Neural progenitor cell (in vitro differentiated cells): ENCODE data around the gene PUS7L. TPM values are rescaled to one million over a fixed set of nuclear protein-coding genes. Genes with fewer than 3 reads are reported as not detected.
"Not testable (repeated sequence)": the region's sequence is repeated elsewhere in the genome, so short reads cannot be mapped to it uniquely, and the experiment has no call there.

Experiments
- DNase-seq: peaks from one replicate; pipeline ENCODE4 v3.0.0-alpha.2; 2016; ENCODE audit warnings: low spot score
- H2AFZ ChIP-seq: fragments of 200-600 bp; sonication (generic); replicated peaks from 2 replicates; pipeline ENCODE4 v1.6.1; 2016; ENCODE audit warnings: antibody characterized with exemption
- H3F3A ChIP-seq: fragments of 200-600 bp; sonication (generic); 2 replicates; pipeline ENCODE4 v1.6.1; 2016; ENCODE audit warnings: antibody characterized with exemption, low read depth
- H3K27ac ChIP-seq: fragments of 200-600 bp; sonication (generic); 2 replicates; pipeline ENCODE4 v1.5.1; 2016; ENCODE audit warnings: mild to moderate bottlenecking
- H3K27me3 ChIP-seq: fragments of 200-600 bp; sonication (generic); 2 replicates; pipeline ENCODE4 v1.6.1; 2016; ENCODE audit warnings: mild to moderate bottlenecking, moderate library complexity
- H3K36me3 ChIP-seq: fragments of 200-600 bp; sonication (generic); 2 replicates; pipeline ENCODE4 v1.5.1; 2016
- H3K4me1 ChIP-seq: fragments of 200-600 bp; sonication (generic); 2 replicates; pipeline ENCODE4 v1.6.1; 2016; ENCODE audit warnings: mixed run types
- H3K4me2 ChIP-seq: fragments of 200-600 bp; sonication (generic); 2 replicates; pipeline ENCODE4 v1.6.1; 2016
- H3K4me3 ChIP-seq: fragments of 200-600 bp; sonication (generic); 2 replicates; pipeline ENCODE4 v1.5.1; 2016
- H3K79me2 ChIP-seq: fragments of 200-600 bp; sonication (generic); 2 replicates; pipeline ENCODE4 v1.6.1; 2016; ENCODE audit warnings: low read depth
- H3K9ac ChIP-seq: fragments of 200-600 bp; sonication (generic); 2 replicates; pipeline ENCODE4 v1.6.1; 2016
- H3K9me3 ChIP-seq: fragments of 200-600 bp; sonication (generic); 2 replicates; pipeline ENCODE4 v1.5.1; 2016; ENCODE audit warnings: low read depth
- H4K20me1 ChIP-seq: fragments of 200-600 bp; sonication (generic); 2 replicates; pipeline ENCODE4 v1.6.1; 2016; ENCODE audit warnings: low read depth
- H3K27ac Mint-ChIP-seq: 3 replicates; pipeline ENCODE4 v1.8.0; 2021; ENCODE audit warnings: mixed read lengths
- H3K27me3 Mint-ChIP-seq: 2 replicates; pipeline ENCODE4 v1.8.0; 2022; ENCODE audit warnings: low read depth, mild to moderate bottlenecking, inconsistent platforms, moderate library complexity, mixed read lengths; ENCODE audit not compliant: insufficient read depth
- H3K36me3 Mint-ChIP-seq: 3 replicates; pipeline ENCODE4 v1.8.0; 2021; ENCODE audit warnings: mixed read lengths
- H3K4me1 Mint-ChIP-seq: 3 replicates; pipeline ENCODE4 v1.8.0; 2021; ENCODE audit warnings: mixed read lengths
- H3K4me3 Mint-ChIP-seq: 3 replicates; pipeline ENCODE4 v1.8.0; 2021; ENCODE audit warnings: mild to moderate bottlenecking, moderate library complexity, mixed read lengths
- H3K9me3 Mint-ChIP-seq: 3 replicates; pipeline ENCODE4 v1.8.0; 2020; ENCODE audit warnings: mixed read lengths
- CTCF ChIP-seq: fragments of 200-600 bp; sonication (generic); IDR thresholded peaks from 2 replicates; pipeline ENCODE4 v1.5.1; 2017; ENCODE audit warnings: antibody characterized with exemption, mild to moderate bottlenecking
- EZH2 ChIP-seq: fragments of 200-600 bp; sonication (generic); IDR thresholded peaks from 2 replicates; pipeline ENCODE4 v1.6.1; 2017; ENCODE audit warnings: antibody characterized with exemption, mild to moderate bottlenecking, moderate library complexity
- EZH2phosphoT487 ChIP-seq: fragments of 200-600 bp; sonication (generic); IDR thresholded peaks from 2 replicates; pipeline ENCODE4 v1.6.1; 2017; ENCODE audit warnings: antibody characterized with exemption
- total RNA-seq: library from RNA; depleted of rRNA; stranded (reverse); fragments of >200 nt; gene quantifications from 2 replicates; pipeline ENCODE4 v1.2.3, GENCODE V29; 2015; ENCODE audit warnings: low replicate concordance

PUS7L gene
- total RNA-seq, 1 donor from 2014 or later, result 42.6 TPM

GRCh38 chr12:43722621-43723020 lies 36.0 kb downstream of the PUS7L start:
- H3K4me1 Mint-ChIP-seq, result peaks cover 27% of the 10 kb centered on the region
- Histone ChIP-seq H3K9me3 (no peaks in the 10 kb centered on the region), H3K4me2 (peak overlapping the region; percentile 73), H3K9ac (no peak overlapping the region), H3F3A (peaks cover 22% of the 10 kb centered on the region), H3K79me2 (no peaks in the 10 kb centered on the region), H3K27me3 (no peaks in the 10 kb centered on the region), H3K27ac (peak overlapping the region; percentile 91), H3K36me3 (no peaks in the 10 kb centered on the region), H4K20me1 (no peaks in the 10 kb centered on the region), H3K4me3 (peak overlapping the region; percentile 16), H2AFZ (no peak overlapping the region), H3K4me1 (peaks cover 33% of the 10 kb centered on the region)
- no peak for TF ChIP-seq EZH2phosphoT487
- TF ChIP-seq CTCF, result no peak
- no peak for TF ChIP-seq EZH2
- peaks cover 2% of the 10 kb centered on the region for H3K27me3 Mint-ChIP-seq
- no peak overlapping the region for H3K4me3 Mint-ChIP-seq
- H3K36me3 Mint-ChIP-seq, result peaks cover 2% of the 10 kb centered on the region
- H3K27ac Mint-ChIP-seq, result no peak overlapping the region
- DNase-seq, result peak; percentile 60
- H3K9me3 Mint-ChIP-seq, result peaks cover 6% of the 10 kb centered on the region

- no peaks in the 10 kb centered on the region for H3K9me3 ChIP-seq
- H3K9ac ChIP-seq, result no peak overlapping the region
- H3K4me1 ChIP-seq, result peaks cover 6% of the 10 kb centered on the region
- Mint-ChIP-seq H3K4me1 (no peaks in the 10 kb centered on the region), H3K27me3 (no peaks in the 10 kb centered on the region), H3K27ac (no peak overlapping the region), H3K9me3 (peaks cover 13% of the 10 kb centered on the region), H3K36me3 (peaks cover 2% of the 10 kb centered on the region), H3K4me3 (no peak overlapping the region)
- H4K20me1 ChIP-seq, result no peaks in the 10 kb centered on the region
- no peak overlapping the region for H3K4me3 ChIP-seq
- no peak overlapping the region for H3K4me2 ChIP-seq
- no peaks in the 10 kb centered on the region for H3F3A ChIP-seq
- H3K27me3 ChIP-seq, result no peaks in the 10 kb centered on the region
- no peaks in the 10 kb centered on the region for H3K79me2 ChIP-seq
- DNase-seq, result no peak
- H3K36me3 ChIP-seq, result no peaks in the 10 kb centered on the region
- no peak overlapping the region for H3K27ac ChIP-seq
- H2AFZ ChIP-seq, result no peak overlapping the region
- TF ChIP-seq EZH2, result no peak
- TF ChIP-seq EZH2phosphoT487, result no peak
- TF ChIP-seq CTCF, result no peak
Observed at GRCh38 chr12:43711348-43711747, 47.2 kb downstream of the PUS7L start.

- H3K4me1 Mint-ChIP-seq, H3K79me2 ChIP-seq, H3K4me3 Mint-ChIP-seq, H3K36me3 Mint-ChIP-seq, H3K4me2 ChIP-seq, H3K4me3 ChIP-seq, H3K9ac ChIP-seq, H3K36me3 ChIP-seq, H3K4me1 ChIP-seq, H3K9me3 ChIP-seq, H3F3A ChIP-seq, H4K20me1 ChIP-seq, H3K27ac Mint-ChIP-seq, H3K27me3 ChIP-seq, H3K27ac ChIP-seq, H3K27me3 Mint-ChIP-seq: not testable (repeated sequence)
- DNase-seq, result peak; percentile 29
- peaks cover 10% of the 10 kb centered on the region for H3K9me3 Mint-ChIP-seq
- H2AFZ ChIP-seq, result peak overlapping the region; percentile 46
Observed at GRCh38 chr12:43703772-43704171, 54.8 kb downstream of the PUS7L start.

- H3K9me3 Mint-ChIP-seq, H3K36me3 ChIP-seq, H2AFZ ChIP-seq, H3K36me3 Mint-ChIP-seq, H3K27me3 Mint-ChIP-seq, H3K79me2 ChIP-seq, H3K9me3 ChIP-seq, H3K4me2 ChIP-seq, H4K20me1 ChIP-seq, H3K27ac ChIP-seq, H3K4me3 ChIP-seq, H3K27me3 ChIP-seq, H3K27ac Mint-ChIP-seq, H3K9ac ChIP-seq, H3K4me1 ChIP-seq, H3F3A ChIP-seq, H3K4me1 Mint-ChIP-seq, DNase-seq, H3K4me3 Mint-ChIP-seq: not testable (repeated sequence)
Observed at GRCh38 chr12:43701194-43701593, 57.4 kb downstream of the PUS7L start.
